HepG2 (cell line): ENCODE results near the gene POLR2F. TPM values are rescaled to one million over a fixed set of nuclear protein-coding genes. Genes with fewer than 3 reads are reported as not detected.

Experiments used
- ATAC-seq: fragments of 200-7000 bp; cut with Tn5 transposase; 3 replicates; pipeline ENCODE4 v1.9.1; 2020; ENCODE audit warnings: mild to moderate bottlenecking, moderate library complexity
- BruUV-seq: library from RNA; stranded (reverse); fragments of 400-500 nt; replicated peaks from 2 replicates; lab custom pipeline; 2021; lab: Mats Ljungman, UMichigan
- CTCF ChIA-PET: fragments of 300-600 bp; formaldehyde crosslinking; extraction: SDS; loops from one replicate; lab custom pipeline; 2021; ENCODE audit warnings: low total read pairs, inconsistent platforms, low intra/inter-chr PET ratio; lab: Yijun Ruan, JAX
- POLR2A ChIA-PET: fragments of 350-600 bp; sonication (Branson Sonifier 250); formaldehyde crosslinking; loops from one replicate; lab custom pipeline; 2020; ENCODE audit warnings: antibody characterized with exemption, inconsistent platforms; lab: Yijun Ruan, JAX
- DNase-seq: peaks from one replicate; pipeline ENCODE4 v3.0.0-alpha.2; 2015; ENCODE audit warnings: low spot score
- FAIRE-seq: peaks from 3 replicates; lab custom pipeline; 2011; peaks lifted over from hg19 to GRCh38; lab: Jason Lieb, UNC
- H2AFZ ChIP-seq: one replicate; pipeline ENCODE4 v1.6.1; 2011; ENCODE audit warnings: low read length, inconsistent platforms
- H3K27ac ChIP-seq: fragments of 300-600 bp; 3 replicates; pipeline ENCODE4 v1.8.0; 2011; ENCODE audit warnings: mixed run types, mild to moderate bottlenecking, mixed read lengths, low read length, inconsistent platforms; ENCODE audit not compliant: insufficient read depth; ENCODE audit errors: extremely low read length
- H3K27me3 ChIP-seq, 2 experiments: fragments of 200-600 bp in 1 of 2; 2 replicates in 1 of 2; 3 replicates in 1 of 2; pipeline versions ENCODE4 v1.6.0 to v1.8.0; 2011; ENCODE audit warnings: low read length in 2 of 2, mild to moderate bottlenecking in 2 of 2, moderate library complexity in 2 of 2, inconsistent platforms in 1 of 2; ENCODE audit not compliant: insufficient read depth in 2 of 2, control insufficient read depth in 1 of 2
- H3K36me3 ChIP-seq, 2 experiments: fragments of 200-600 bp in 1 of 2; replicated peaks in 1 of 2; 2 replicates in 1 of 2; 3 replicates in 1 of 2; pipeline versions ENCODE4 v1.5.1 to v1.8.0; 2011; ENCODE audit warnings: low read length in 2 of 2, inconsistent platforms in 1 of 2; ENCODE audit not compliant: insufficient read depth in 2 of 2, control insufficient read depth in 1 of 2
- H3K4me1 ChIP-seq: 2 replicates; pipeline ENCODE4 v1.5.1; 2012; ENCODE audit warnings: low read length, inconsistent platforms; ENCODE audit not compliant: insufficient read depth
- H3K4me2 ChIP-seq: 2 replicates; pipeline ENCODE4 v1.6.0; 2011; ENCODE audit warnings: low read depth, low read length, inconsistent platforms
- H3K4me3 ChIP-seq, 3 experiments: fragments of 200-600 bp in 1 of 3; sonication (generic), shearing (Covaris generic) in 1 of 3; replicated peaks in 1 of 3; 2 replicates each; pipeline ENCODE4 v1.5.1; 2011 to 2016; ENCODE audit warnings: low read length in 3 of 3, inconsistent platforms in 2 of 3, low read depth in 2 of 3, mild to moderate bottlenecking in 2 of 3, control low read depth in 1 of 3, mixed read lengths in 1 of 3; ENCODE audit not compliant: insufficient read depth in 1 of 3
- H3K79me2 ChIP-seq: one replicate; pipeline ENCODE4 v1.6.1; 2011; ENCODE audit warnings: low read length, inconsistent platforms; ENCODE audit not compliant: insufficient read depth
- H3K9ac ChIP-seq: 2 replicates; pipeline ENCODE4 v1.6.0; 2011; ENCODE audit warnings: mild to moderate bottlenecking, low read depth, low read length, inconsistent platforms; ENCODE audit not compliant: insufficient read depth
- H3K9me3 ChIP-seq: 2 replicates; pipeline ENCODE4 v1.5.1; 2012; ENCODE audit warnings: mild to moderate bottlenecking, low read length
- H4K20me1 ChIP-seq: 2 replicates; pipeline ENCODE4 v1.6.0; 2011; ENCODE audit warnings: inconsistent platforms, mild to moderate bottlenecking, low read length, moderate library complexity; ENCODE audit not compliant: insufficient read depth
- IRX3 ChIP-seq: sonication (generic); formaldehyde crosslinking; IDR thresholded peaks from 2 replicates; pipeline ENCODE4 v1.8.1; 2023; ENCODE audit warnings: mild to moderate bottlenecking, low read depth, missing genetic modification reagents, borderline replicate concordance
- ISL2 ChIP-seq: sonication (generic); formaldehyde crosslinking; IDR thresholded peaks from 2 replicates; pipeline ENCODE4 v1.5.0; 2020; ENCODE audit warnings: missing genetic modification reagents
- RORA ChIP-seq: sonication (generic); formaldehyde crosslinking; IDR thresholded peaks from 2 replicates; pipeline ENCODE4 v1.5.0; 2020; ENCODE audit warnings: mild to moderate bottlenecking, missing genetic modification reagents, moderate library complexity
- SAP130 ChIP-seq: IDR thresholded peaks from 2 replicates; pipeline ENCODE4 v1.6.1; 2016; ENCODE audit warnings: low read depth
- SP5 ChIP-seq: IDR thresholded peaks from 2 replicates; pipeline ENCODE4 v1.6.1; 2016; ENCODE audit warnings: low read depth, borderline replicate concordance
- ZNF34 ChIP-seq: sonication (generic); formaldehyde crosslinking; IDR thresholded peaks from 2 replicates; pipeline ENCODE4 v1.4.0; 2020; ENCODE audit warnings: mild to moderate bottlenecking, missing genetic modification reagents, borderline replicate concordance
- ZNF644 ChIP-seq: IDR thresholded peaks from 2 replicates; pipeline ENCODE4 v1.6.1; 2016; ENCODE audit warnings: low read depth
- ZNF768 ChIP-seq: sonication (generic); formaldehyde crosslinking; IDR thresholded peaks from 2 replicates; pipeline ENCODE4 v1.4.0; 2020; ENCODE audit warnings: missing genetic modification reagents
- ZNF788 ChIP-seq: sonication (generic); formaldehyde crosslinking; IDR thresholded peaks from 2 replicates; pipeline ENCODE4 v1.5.0; 2020; ENCODE audit warnings: mild to moderate bottlenecking, missing genetic modification reagents, borderline replicate concordance
- WGBS: methylation state at CpG from one replicate; pipeline ENCODE4 v1.1.6; 2017; ENCODE audit warnings: low lambda C conversion rate; 5-methylcytosine and 5-hydroxymethylcytosine counted together
- in situ Hi-C: cut with HindIII; loops from 2 replicates; pipeline ENCODE4 v1.10.0; 2017; ENCODE audit warnings: low pct_unique_long_range_greater_than_20kb; ENCODE audit not compliant: extremely low pct_ligation_motif_present
- intact Hi-C: fragments of 100-400 bp; cut with micrococcal nuclease; formaldehyde crosslinking; loops from one replicate; pipeline ENCODE4 v1.10.0; 2022; ENCODE audit not compliant: unreplicated experiment
- polyA plus RNA-seq, 8 experiments: library from polyadenylated mRNA; depleted of rRNA in 3 of 8; stranded (reverse) in 7 of 8; unstranded in 1 of 8; fragments of >200 nt; fragmentation: Illumina TruSeq in 4 of 8; extraction: Trizol in 4 of 8; gene quantifications; 2 replicates each; pipeline versions ENCODE4 v1.2.1 to v1.2.3, GENCODE V29; 2011 to 2016; ENCODE audit warnings: low read depth in 4 of 8, missing spikeins in 1 of 8, mixed read lengths in 1 of 8; ENCODE audit not compliant: insufficient read depth in 1 of 8
- total RNA-seq, 5 experiments: library from RNA; depleted of rRNA; stranded (reverse); fragments of >200 nt; fragmentation: Illumina TruSeq; extraction: Trizol; gene quantifications; 2 replicates each; pipeline ENCODE4 v1.2.3, GENCODE V29; 2016; ENCODE audit warnings: low read depth in 1 of 5
- TF ChIP-seq, protein P1 (sequence below): IDR thresholded peaks from 2 replicates; pipeline ENCODE4 v1.4.0; 2020; ENCODE audit warnings: mild to moderate bottlenecking, missing genetic modification reagents
- TF ChIP-seq, protein P2 (sequence below): sonication (generic); formaldehyde crosslinking; IDR thresholded peaks from 2 replicates; pipeline ENCODE4 v1.5.0; 2020; ENCODE audit warnings: missing genetic modification reagents

POLR2F gene
- total and polyA plus RNA-seq, 2 of the 13 experiments (the other 11 are each of a cell fraction or from before 2014, with no cell fraction given), result 135 to 158 TPM

DNA sequence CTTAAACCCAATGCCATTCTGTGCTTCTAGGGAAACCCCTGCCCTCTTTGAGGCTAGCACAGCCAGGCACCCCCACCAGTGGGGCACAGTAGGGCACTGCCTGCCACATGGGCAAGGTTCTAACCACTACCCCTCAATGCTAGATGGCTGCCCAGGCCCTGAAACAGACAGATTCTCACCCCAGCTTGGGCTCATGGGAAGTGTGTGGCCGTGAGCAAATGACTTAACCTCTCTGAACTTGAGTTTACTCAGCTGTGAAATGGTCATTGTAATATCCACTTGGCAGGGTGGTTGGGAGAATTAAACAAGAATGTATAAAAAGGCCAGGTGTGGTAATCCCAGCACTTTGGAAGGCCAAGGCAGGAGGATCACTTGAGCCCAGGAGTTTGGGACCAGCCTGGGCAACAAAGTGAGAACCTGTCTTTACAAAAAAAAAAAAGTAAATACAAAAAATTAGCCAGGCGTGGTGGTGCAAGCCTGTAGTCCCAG, 22.5 kb upstream of the POLR2F start:
- FAIRE-seq, result no peak
- DNase-seq, result no peak
- Histone ChIP-seq H2AFZ (no peak overlapping the region), H4K20me1 (no peaks in the 10 kb centered on the region), H3K4me1 (peaks cover 13% of the 10 kb centered on the region), H3K4me2 (no peak overlapping the region), H3K27ac (no peak overlapping the region), H3K36me3 (peaks cover 20 to 25% of the 10 kb centered on the region in 2 experiments; a peak in 4 of 5 replicates), H3K9ac (no peak overlapping the region), H3K27me3 (no peaks in the 10 kb centered on the region), H3K4me3 (no peak overlapping the region), H3K9me3 (no peaks in the 10 kb centered on the region), H3K79me2 (no peaks in the 10 kb centered on the region)
- TF ChIP-seq SAP130 (CRISPR knock-in tag), result no peak
- peak; percentile 61; the same call in 1 of the 2 replicates for TF ChIP-seq ZNF768 (CRISPR knock-in tag)
- in situ Hi-C loops (loop anchor here (10.0 kb wide), 1 partner anchor 116 kb away; no protein-coding TSS in a partner anchor), intact Hi-C loops (loop anchor here (1.0 to 5.0 kb wide), 2 partner anchors 25 to 36 kb away; partner anchors contain the start of gene MICALL1)
- no TSS peak for BruUV-seq
- no peak for ATAC-seq
- 84% methylated on average over 2 of the region's 2 CpGs for WGBS
- CTCF ChIA-PET, result interaction anchor here (1.1 kb wide), 1 partner anchor 113 kb away, joined by 5 read pairs; no protein-coding TSS in a partner anchor
- POLR2A ChIA-PET, result interaction anchor here (0.6 kb wide), 1 partner anchor 20 kb away, joined by 4 read pairs; no protein-coding TSS in a partner anchor

GRCh38 chr22:37931893-37932389, 21.6 kb upstream of the POLR2F start:
- Histone ChIP-seq H3K4me1 (peaks cover 13% of the 10 kb centered on the region), H3K27me3 (no peaks in the 10 kb centered on the region), H4K20me1 (no peaks in the 10 kb centered on the region), H3K27ac (no peak overlapping the region), H2AFZ (no peak overlapping the region), H3K4me2 (no peak overlapping the region), H3K36me3 (peaks cover 11 to 17% of the 10 kb centered on the region in 2 experiments; a peak in 3 of 5 replicates), H3K9me3 (no peaks in the 10 kb centered on the region), H3K79me2 (no peaks in the 10 kb centered on the region), H3K9ac (no peak overlapping the region), H3K4me3 (no peak overlapping the region)
- BruUV-seq, result no TSS peak
- CTCF ChIA-PET, result no interaction called here
- 97% methylated on average over 4 of the region's 6 CpGs for WGBS
- intact Hi-C loops, result loop anchor here (5.0 kb wide), 1 partner anchor 35 kb away; no protein-coding TSS in a partner anchor
- in situ Hi-C loops, result loop anchor here (10.0 kb wide), 1 partner anchor 117 kb away; no protein-coding TSS in a partner anchor
- no peak for ATAC-seq
- no peak for FAIRE-seq
- POLR2A ChIA-PET, result interaction anchor here (0.6 kb wide), 1 partner anchor 10 kb away, joined by 3 read pairs; no protein-coding TSS in a partner anchor
- no peak for DNase-seq
- TF ChIP-seq RORA, result no peak
- no peak for TF ChIP-seq ZNF788
- TF ChIP-seq ZNF34 (CRISPR knock-in tag), result no peak
- TF ChIP-seq IRX3 (CRISPR knock-in tag), result no peak
- TF ChIP-seq, protein P1, sequence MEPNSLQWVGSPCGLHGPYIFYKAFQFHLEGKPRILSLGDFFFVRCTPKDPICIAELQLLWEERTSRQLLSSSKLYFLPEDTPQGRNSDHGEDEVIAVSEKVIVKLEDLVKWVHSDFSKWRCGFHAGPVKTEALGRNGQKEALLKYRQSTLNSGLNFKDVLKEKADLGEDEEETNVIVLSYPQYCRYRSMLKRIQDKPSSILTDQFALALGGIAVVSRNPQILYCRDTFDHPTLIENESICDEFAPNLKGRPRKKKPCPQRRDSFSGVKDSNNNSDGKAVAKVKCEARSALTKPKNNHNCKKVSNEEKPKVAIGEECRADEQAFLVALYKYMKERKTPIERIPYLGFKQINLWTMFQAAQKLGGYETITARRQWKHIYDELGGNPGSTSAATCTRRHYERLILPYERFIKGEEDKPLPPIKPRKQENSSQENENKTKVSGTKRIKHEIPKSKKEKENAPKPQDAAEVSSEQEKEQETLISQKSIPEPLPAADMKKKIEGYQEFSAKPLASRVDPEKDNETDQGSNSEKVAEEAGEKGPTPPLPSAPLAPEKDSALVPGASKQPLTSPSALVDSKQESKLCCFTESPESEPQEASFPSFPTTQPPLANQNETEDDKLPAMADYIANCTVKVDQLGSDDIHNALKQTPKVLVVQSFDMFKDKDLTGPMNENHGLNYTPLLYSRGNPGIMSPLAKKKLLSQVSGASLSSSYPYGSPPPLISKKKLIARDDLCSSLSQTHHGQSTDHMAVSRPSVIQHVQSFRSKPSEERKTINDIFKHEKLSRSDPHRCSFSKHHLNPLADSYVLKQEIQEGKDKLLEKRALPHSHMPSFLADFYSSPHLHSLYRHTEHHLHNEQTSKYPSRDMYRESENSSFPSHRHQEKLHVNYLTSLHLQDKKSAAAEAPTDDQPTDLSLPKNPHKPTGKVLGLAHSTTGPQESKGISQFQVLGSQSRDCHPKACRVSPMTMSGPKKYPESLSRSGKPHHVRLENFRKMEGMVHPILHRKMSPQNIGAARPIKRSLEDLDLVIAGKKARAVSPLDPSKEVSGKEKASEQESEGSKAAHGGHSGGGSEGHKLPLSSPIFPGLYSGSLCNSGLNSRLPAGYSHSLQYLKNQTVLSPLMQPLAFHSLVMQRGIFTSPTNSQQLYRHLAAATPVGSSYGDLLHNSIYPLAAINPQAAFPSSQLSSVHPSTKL, result no peak
- TF ChIP-seq ZNF644 (CRISPR knock-in tag), result no peak
- no peak for TF ChIP-seq SP5 (CRISPR knock-in tag)
- TF ChIP-seq, protein P2, sequence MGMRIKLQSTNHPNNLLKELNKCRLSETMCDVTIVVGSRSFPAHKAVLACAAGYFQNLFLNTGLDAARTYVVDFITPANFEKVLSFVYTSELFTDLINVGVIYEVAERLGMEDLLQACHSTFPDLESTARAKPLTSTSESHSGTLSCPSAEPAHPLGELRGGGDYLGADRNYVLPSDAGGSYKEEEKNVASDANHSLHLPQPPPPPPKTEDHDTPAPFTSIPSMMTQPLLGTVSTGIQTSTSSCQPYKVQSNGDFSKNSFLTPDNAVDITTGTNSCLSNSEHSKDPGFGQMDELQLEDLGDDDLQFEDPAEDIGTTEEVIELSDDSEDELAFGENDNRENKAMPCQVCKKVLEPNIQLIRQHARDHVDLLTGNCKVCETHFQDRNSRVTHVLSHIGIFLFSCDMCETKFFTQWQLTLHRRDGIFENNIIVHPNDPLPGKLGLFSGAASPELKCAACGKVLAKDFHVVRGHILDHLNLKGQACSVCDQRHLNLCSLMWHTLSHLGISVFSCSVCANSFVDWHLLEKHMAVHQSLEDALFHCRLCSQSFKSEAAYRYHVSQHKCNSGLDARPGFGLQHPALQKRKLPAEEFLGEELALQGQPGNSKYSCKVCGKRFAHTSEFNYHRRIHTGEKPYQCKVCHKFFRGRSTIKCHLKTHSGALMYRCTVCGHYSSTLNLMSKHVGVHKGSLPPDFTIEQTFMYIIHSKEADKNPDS (CRISPR knock-in tag), result no peak
- no peak for TF ChIP-seq ISL2 (CRISPR knock-in tag)
